DOHH2 (cell line): Measurements from ENCODE around the gene CCDC177.

Experiments used
- H3F3A ChIP-seq: fragments of 200-600 bp; sonication (generic), shearing (Covaris generic); 2 replicates; pipeline ENCODE4 v1.6.0; 2016; ENCODE audit warnings: antibody characterized with exemption, mild to moderate bottlenecking; ENCODE audit not compliant: control insufficient read depth, insufficient read depth
- H3K27ac ChIP-seq: fragments of 200-600 bp; sonication (generic); 2 replicates; pipeline ENCODE4 v1.5.1; 2014; ENCODE audit warnings: low read depth, mild to moderate bottlenecking, low read length, moderate library complexity
- H3K27me3 ChIP-seq: fragments of 200-600 bp; sonication (generic); 2 replicates; pipeline ENCODE4 v1.6.1; 2014; ENCODE audit warnings: mild to moderate bottlenecking, low read length, mixed read lengths; ENCODE audit not compliant: control insufficient read depth
- H3K36me3 ChIP-seq: fragments of 200-600 bp; sonication (generic); 2 replicates; pipeline ENCODE4 v1.6.1; 2014; ENCODE audit warnings: mild to moderate bottlenecking, low read length, moderate library complexity, mixed read lengths; ENCODE audit not compliant: control insufficient read depth
- H3K4me1 ChIP-seq: fragments of 200-600 bp; sonication (generic); 2 replicates; pipeline ENCODE4 v1.6.1; 2014; ENCODE audit warnings: mild to moderate bottlenecking, low read length, mixed read lengths; ENCODE audit not compliant: control insufficient read depth
- H3K4me2 ChIP-seq: fragments of 200-600 bp; sonication (generic); 2 replicates; pipeline ENCODE4 v1.6.0; 2014; ENCODE audit warnings: mild to moderate bottlenecking, low read length, moderate library complexity
- H3K4me3 ChIP-seq: fragments of 200-600 bp; sonication (generic); 2 replicates; pipeline ENCODE4 v1.5.1; 2014; ENCODE audit warnings: mild to moderate bottlenecking, low read length, mixed read lengths
- H3K79me2 ChIP-seq: fragments of 200-600 bp; sonication (generic); 2 replicates; pipeline ENCODE4 v1.6.1; 2014; ENCODE audit warnings: mild to moderate bottlenecking, low read length, mixed read lengths; ENCODE audit not compliant: control insufficient read depth
- H3K9me2 ChIP-seq: fragments of 200-600 bp; sonication (generic); replicated peaks from 2 replicates; pipeline ENCODE4 v1.6.1; 2014; ENCODE audit warnings: mild to moderate bottlenecking, low read length, mixed read lengths; ENCODE audit not compliant: control insufficient read depth
- H3K9me3 ChIP-seq: fragments of 200-600 bp; sonication (generic); 2 replicates; pipeline ENCODE4 v1.6.1; 2014; ENCODE audit warnings: antibody characterized with exemption, low read length, mixed read lengths; ENCODE audit not compliant: control insufficient read depth, insufficient read depth
- H4K20me1 ChIP-seq: fragments of 200-600 bp; sonication (generic); 2 replicates; pipeline ENCODE4 v1.6.0; 2014; ENCODE audit warnings: low read depth, mild to moderate bottlenecking, antibody characterized with exemption, low read length, moderate library complexity; ENCODE audit not compliant: control insufficient read depth, insufficient read depth
- CTCF ChIP-seq: fragments of 200-600 bp; sonication (generic); IDR thresholded peaks from one replicate; pipeline ENCODE4 v1.5.1; 2014; ENCODE audit warnings: antibody characterized with exemption, mild to moderate bottlenecking, low read depth, low read length; ENCODE audit not compliant: poor library complexity, severe bottlenecking
- EZH2phosphoT487 ChIP-seq: fragments of 200-600 bp; sonication (generic); IDR thresholded peaks from 2 replicates; pipeline ENCODE4 v1.6.1; 2017; ENCODE audit warnings: borderline replicate concordance, mild to moderate bottlenecking, antibody characterized with exemption, low read length, moderate library complexity, mixed read lengths

Gene CCDC177

GRCh38 chr14:69591317-69591716 is 16.6 kb upstream of the CCDC177 start:
- Histone ChIP-seq H3K9me2 (no peaks in the 10 kb centered on the region), H3K4me2 (no peak overlapping the region), H3K79me2 (no peaks in the 10 kb centered on the region), H4K20me1 (no peaks in the 10 kb centered on the region), H3F3A (no peaks in the 10 kb centered on the region), H3K36me3 (no peaks in the 10 kb centered on the region), H3K27ac (no peak overlapping the region), H3K4me1 (no peaks in the 10 kb centered on the region), H3K27me3 (peaks cover 14% of the 10 kb centered on the region), H3K4me3 (no peak overlapping the region), H3K9me3 (no peaks in the 10 kb centered on the region)
- TF ChIP-seq CTCF, result no peak
- TF ChIP-seq EZH2phosphoT487, result no peak

GRCh38 chr14:69587389-69587788 is 12.7 kb upstream of the CCDC177 start:
- H3K4me1 ChIP-seq, result no peaks in the 10 kb centered on the region
- H3K9me2 ChIP-seq, result no peaks in the 10 kb centered on the region
- no peaks in the 10 kb centered on the region for H4K20me1 ChIP-seq
- H3K79me2 ChIP-seq, result no peaks in the 10 kb centered on the region
- no peak overlapping the region for H3K4me3 ChIP-seq
- no peaks in the 10 kb centered on the region for H3F3A ChIP-seq
- peaks cover 14% of the 10 kb centered on the region for H3K27me3 ChIP-seq
- no peak for TF ChIP-seq CTCF
- TF ChIP-seq EZH2phosphoT487, result no peak
- no peaks in the 10 kb centered on the region for H3K9me3 ChIP-seq
- H3K4me2 ChIP-seq, result no peak overlapping the region
- H3K36me3 ChIP-seq, result no peaks in the 10 kb centered on the region
- H3K27ac ChIP-seq, result no peak overlapping the region

- Histone ChIP-seq H3K27ac (no peak overlapping the region), H3K9me3 (no peaks in the 10 kb centered on the region), H4K20me1 (no peaks in the 10 kb centered on the region), H3K36me3 (no peaks in the 10 kb centered on the region), H3K79me2 (no peaks in the 10 kb centered on the region), H3K4me3 (no peak overlapping the region), H3K9me2 (no peaks in the 10 kb centered on the region), H3F3A (no peaks in the 10 kb centered on the region), H3K4me1 (peaks cover 2% of the 10 kb centered on the region), H3K4me2 (no peak overlapping the region), H3K27me3 (peaks cover 13% of the 10 kb centered on the region)
- TF ChIP-seq CTCF (no peak), EZH2phosphoT487 (no peak)
Observed at GRCh38 chr14:69586404-69586803, 11.7 kb upstream of the CCDC177 start.
